ENCODE data around the gene BTBD2.

BTBD2 gene

DNA sequence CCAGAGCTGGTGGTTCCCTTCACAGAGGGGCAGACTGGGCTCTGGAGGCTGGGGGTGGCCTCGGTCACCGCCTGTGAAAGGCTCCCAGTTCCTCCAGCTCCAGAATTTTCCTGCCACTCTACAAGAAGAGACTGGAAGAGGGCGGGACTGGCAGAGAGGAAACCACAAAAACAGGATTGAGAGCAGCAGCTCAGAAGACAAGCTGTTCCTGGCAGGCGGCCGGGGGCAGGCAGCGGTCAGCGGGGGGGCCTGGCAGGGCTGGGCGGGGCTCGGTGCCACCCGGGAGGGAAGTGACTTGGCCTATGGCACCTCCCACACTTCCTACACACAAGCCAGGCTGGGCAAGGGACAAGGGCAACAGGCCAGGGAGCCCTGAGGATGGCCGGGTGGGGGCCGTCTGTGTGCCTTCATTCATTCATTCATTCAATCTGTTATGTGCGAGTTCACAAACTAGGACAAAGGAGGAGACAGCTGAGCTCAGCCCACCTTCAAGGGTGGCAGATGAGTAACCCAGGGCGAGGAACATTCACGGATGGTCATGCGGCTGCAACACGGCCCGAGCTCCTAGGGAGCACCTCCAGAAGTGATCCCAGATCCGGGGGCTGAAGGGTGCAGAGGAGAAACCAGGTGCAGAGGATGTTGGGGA lies 16.9 kb upstream of the BTBD2 start:
- Histone ChIP-seq H3K4me3 (ENCODE audit: low read depth in 1 of 2, low read length in 1 of 2) (peak overlapping the region; percentile 56 to 58), H3K36me3 (peaks cover 3% of the 10 kb centered on the region), H3K27me3 (no peaks in the 10 kb centered on the region), H3K4me1 (ENCODE audit: control insufficient read depth in 1 of 2, insufficient read depth in 1 of 2, low read depth in 1 of 2, low read length in 1 of 2) (peaks cover 26 to 33% of the 10 kb centered on the region in 2 experiments), H3K9me3 (no peaks in the 10 kb centered on the region), H3K27ac (peak overlapping the region; percentile 79)
- TF ChIP-seq, protein P1, sequence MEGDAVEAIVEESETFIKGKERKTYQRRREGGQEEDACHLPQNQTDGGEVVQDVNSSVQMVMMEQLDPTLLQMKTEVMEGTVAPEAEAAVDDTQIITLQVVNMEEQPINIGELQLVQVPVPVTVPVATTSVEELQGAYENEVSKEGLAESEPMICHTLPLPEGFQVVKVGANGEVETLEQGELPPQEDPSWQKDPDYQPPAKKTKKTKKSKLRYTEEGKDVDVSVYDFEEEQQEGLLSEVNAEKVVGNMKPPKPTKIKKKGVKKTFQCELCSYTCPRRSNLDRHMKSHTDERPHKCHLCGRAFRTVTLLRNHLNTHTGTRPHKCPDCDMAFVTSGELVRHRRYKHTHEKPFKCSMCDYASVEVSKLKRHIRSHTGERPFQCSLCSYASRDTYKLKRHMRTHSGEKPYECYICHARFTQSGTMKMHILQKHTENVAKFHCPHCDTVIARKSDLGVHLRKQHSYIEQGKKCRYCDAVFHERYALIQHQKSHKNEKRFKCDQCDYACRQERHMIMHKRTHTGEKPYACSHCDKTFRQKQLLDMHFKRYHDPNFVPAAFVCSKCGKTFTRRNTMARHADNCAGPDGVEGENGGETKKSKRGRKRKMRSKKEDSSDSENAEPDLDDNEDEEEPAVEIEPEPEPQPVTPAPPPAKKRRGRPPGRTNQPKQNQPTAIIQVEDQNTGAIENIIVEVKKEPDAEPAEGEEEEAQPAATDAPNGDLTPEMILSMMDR (IDR thresholded peaks at IDR 0.05): no peak

DNA sequence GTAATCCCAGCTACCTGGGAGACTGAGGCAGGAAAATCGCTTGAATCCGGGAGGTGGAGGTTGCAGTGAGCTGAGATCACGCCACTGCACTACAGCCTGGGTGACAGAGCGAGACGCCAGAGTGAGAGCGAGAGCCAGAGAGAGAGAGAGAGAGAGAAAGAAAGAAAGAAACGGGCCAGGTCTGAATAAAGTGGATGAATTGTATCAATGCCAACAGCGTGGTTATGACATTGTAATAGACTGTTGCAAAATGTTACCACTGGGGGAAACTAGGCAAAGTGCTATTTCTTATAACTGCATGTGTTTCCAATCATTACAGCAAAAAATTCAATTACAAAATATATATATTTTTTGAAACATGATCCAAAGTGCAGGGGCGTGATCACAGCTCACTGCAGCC lies 11.8 kb upstream of the BTBD2 start:
- Histone ChIP-seq H3K27me3 (no peaks in the 10 kb centered on the region), H3K9me3 (no peaks in the 10 kb centered on the region), H3K36me3 (no peaks in the 10 kb centered on the region), H3K4me1 (ENCODE audit: control insufficient read depth in 1 of 2, insufficient read depth in 1 of 2, low read depth in 1 of 2, low read length in 1 of 2) (peaks cover 15% of the 10 kb centered on the region in 2 experiments), H3K4me3 (ENCODE audit: low read depth in 1 of 2, low read length in 1 of 2) (no peak overlapping the region), H3K27ac (no peak overlapping the region)
- TF ChIP-seq, protein P1 (IDR thresholded peaks at IDR 0.05): no peak

DNA sequence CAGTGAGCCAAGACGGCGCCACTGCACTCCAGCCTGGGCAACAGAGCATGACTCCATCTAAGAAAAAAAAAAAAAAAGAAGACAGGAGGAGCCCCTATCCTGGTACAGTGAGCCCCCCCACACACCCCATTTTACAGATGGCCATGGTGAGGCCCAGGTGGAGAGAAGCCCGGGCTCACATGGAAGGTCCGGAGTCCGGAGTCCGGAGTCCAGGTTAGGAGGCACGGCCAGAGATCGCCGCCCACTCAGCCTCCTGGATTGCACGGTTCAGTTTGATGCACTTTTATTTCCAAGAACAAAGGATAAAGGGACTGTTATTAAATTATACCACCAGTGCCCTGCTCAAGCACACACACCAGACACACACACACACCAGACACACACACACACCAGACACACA lies 11.3 kb upstream of the BTBD2 start:
- H3K4me3 ChIP-seq (ENCODE audit: low read depth in 1 of 2, low read length in 1 of 2): no peak overlapping the region
- TF ChIP-seq, protein P1 (IDR thresholded peaks at IDR 0.05): no peak
- H3K27me3 ChIP-seq: peaks cover 4% of the 10 kb centered on the region
- H3K27ac ChIP-seq: no peak overlapping the region
- H3K4me1 ChIP-seq (ENCODE audit: control insufficient read depth in 1 of 2, insufficient read depth in 1 of 2, low read depth in 1 of 2, low read length in 1 of 2): peaks cover 9% of the 10 kb centered on the region in 2 experiments
- H3K9me3 ChIP-seq: no peaks in the 10 kb centered on the region
- no peaks in the 10 kb centered on the region for H3K36me3 ChIP-seq

DNA sequence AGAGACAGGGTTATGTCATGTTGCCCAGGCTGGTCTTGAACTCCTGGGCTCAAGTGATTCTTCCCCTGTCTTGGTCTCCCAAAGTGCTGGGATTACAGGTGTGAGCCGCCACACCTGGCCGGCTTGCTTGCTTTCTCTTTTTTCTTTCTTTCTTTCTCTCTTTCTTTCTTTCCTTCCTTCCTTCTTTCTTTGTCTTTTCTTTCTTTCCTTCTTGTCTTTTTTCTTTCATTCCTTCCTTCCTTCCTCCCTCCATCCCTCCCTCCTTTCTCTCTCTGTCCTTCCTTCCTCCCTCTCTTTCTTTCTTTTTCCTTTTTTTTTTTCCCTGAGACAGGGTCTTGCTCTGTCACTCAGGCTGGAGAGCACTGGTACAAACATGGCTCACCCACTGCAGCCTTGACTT lies 6.8 kb upstream of the BTBD2 start:
- Histone ChIP-seq H3K4me3 (ENCODE audit: low read depth in 1 of 2, low read length in 1 of 2) (no peak overlapping the region), H3K9me3 (no peaks in the 10 kb centered on the region), H3K4me1 (ENCODE audit: control insufficient read depth in 1 of 2, insufficient read depth in 1 of 2, low read depth in 1 of 2, low read length in 1 of 2) (peaks cover 5 to 9% of the 10 kb centered on the region in 2 experiments), H3K27me3 (peaks cover 5% of the 10 kb centered on the region), H3K27ac (no peak overlapping the region), H3K36me3 (no peaks in the 10 kb centered on the region)
- TF ChIP-seq, protein P1 (IDR thresholded peaks at IDR 0.05): no peak

DNA sequence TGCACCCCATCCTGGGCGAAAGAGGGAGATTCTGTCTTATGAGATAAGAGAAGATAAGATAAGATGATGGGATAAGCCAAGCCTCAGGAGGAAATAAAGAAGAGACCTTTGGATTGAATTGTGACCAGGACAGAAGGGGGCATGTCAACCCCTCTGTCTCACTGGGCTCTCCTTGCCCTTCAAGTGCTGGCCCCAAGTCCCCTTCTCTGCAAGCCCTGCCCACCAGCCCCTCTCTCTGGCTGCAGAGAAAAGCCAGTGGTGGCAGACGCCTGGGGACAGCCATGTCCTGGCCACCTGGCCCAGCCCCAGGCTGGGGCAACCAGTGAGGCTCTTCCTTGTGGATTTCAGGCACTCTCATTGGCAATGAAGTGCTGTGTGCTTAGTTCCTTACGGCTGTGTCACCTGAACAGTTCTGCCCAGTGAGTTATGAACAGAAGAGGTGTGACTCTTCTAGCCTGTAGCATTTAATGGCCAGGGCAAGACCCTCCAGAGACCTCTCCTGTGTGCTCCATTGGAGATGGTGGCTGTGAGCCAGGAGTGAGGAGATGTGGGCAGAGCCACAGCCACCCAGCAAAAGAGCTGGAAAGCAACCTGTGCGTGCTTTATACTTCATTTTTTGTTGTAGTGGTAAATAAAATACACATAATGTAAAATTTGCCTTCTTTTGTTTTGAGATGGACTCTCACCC lies 6.1 kb upstream of the BTBD2 start:
- Histone ChIP-seq H3K4me3 (ENCODE audit: low read depth in 1 of 2, low read length in 1 of 2) (no peak overlapping the region), H3K4me1 (ENCODE audit: control insufficient read depth in 1 of 2, insufficient read depth in 1 of 2, low read depth in 1 of 2, low read length in 1 of 2) (peaks cover 3 to 7% of the 10 kb centered on the region in 2 experiments), H3K27ac (no peak overlapping the region), H3K36me3 (no peaks in the 10 kb centered on the region), H3K27me3 (peaks cover 5% of the 10 kb centered on the region), H3K9me3 (no peaks in the 10 kb centered on the region)
- TF ChIP-seq, protein P1 (IDR thresholded peaks at IDR 0.05): no peak

All from neutrophil (primary cell).